ENCODE results near the gene FADS6.
"Not testable (repeated sequence)": the region's sequence is repeated elsewhere in the genome, so short reads cannot be mapped to it uniquely, and the experiment has no call there.

The FADS6 gene

GRCh38 chr17:74919440-74920305 is 26.2 kb upstream of the FADS6 start:
- H3K36me3 ChIP-seq: no peaks in the 10 kb centered on the region
- no peak overlapping the region for H3K27ac ChIP-seq
- H3K4me1 ChIP-seq (ENCODE audit: control insufficient read depth in 1 of 2, insufficient read depth in 1 of 2, low read depth in 1 of 2, low read length in 1 of 2): peaks cover 10 to 20% of the 10 kb centered on the region in 2 experiments
- H3K4me3 ChIP-seq (ENCODE audit: low read depth in 1 of 2, low read length in 1 of 2): no peak overlapping the region
- no peaks in the 10 kb centered on the region for H3K9me3 ChIP-seq
- H3K27me3 ChIP-seq: peaks cover 85% of the 10 kb centered on the region
- no peak for TF ChIP-seq CTCF (IDR thresholded peaks at IDR 0.05)

GRCh38 chr17:74918906-74919305 is 25.5 kb upstream of the FADS6 start:
- H3K36me3 ChIP-seq: no peaks in the 10 kb centered on the region
- H3K27ac ChIP-seq: no peak overlapping the region
- no peak overlapping the region for H3K4me3 ChIP-seq (ENCODE audit: low read depth in 1 of 2, low read length in 1 of 2)
- no peaks in the 10 kb centered on the region for H3K9me3 ChIP-seq
- H3K4me1 ChIP-seq (ENCODE audit: control insufficient read depth in 1 of 2, insufficient read depth in 1 of 2, low read depth in 1 of 2, low read length in 1 of 2): peaks cover 3 to 12% of the 10 kb centered on the region in 2 experiments
- TF ChIP-seq CTCF (IDR thresholded peaks at IDR 0.05): no peak
- peaks cover 77% of the 10 kb centered on the region for H3K27me3 ChIP-seq

GRCh38 chr17:74917430-74917829 is 24.0 kb upstream of the FADS6 start:
- TF ChIP-seq CTCF (IDR thresholded peaks at IDR 0.05): no peak
- no peaks in the 10 kb centered on the region for H3K9me3 ChIP-seq
- H3K4me3 ChIP-seq (ENCODE audit: low read depth in 1 of 2, low read length in 1 of 2): no peak overlapping the region
- no peaks in the 10 kb centered on the region for H3K4me1 ChIP-seq (ENCODE audit: control insufficient read depth in 1 of 2, insufficient read depth in 1 of 2, low read depth in 1 of 2, low read length in 1 of 2)
- no peaks in the 10 kb centered on the region for H3K36me3 ChIP-seq
- no peak overlapping the region for H3K27ac ChIP-seq
- H3K27me3 ChIP-seq: peaks cover 63% of the 10 kb centered on the region

- Histone ChIP-seq H3K36me3 (no peaks in the 10 kb centered on the region), H3K4me1 (ENCODE audit: control insufficient read depth in 1 of 2, insufficient read depth in 1 of 2, low read depth in 1 of 2, low read length in 1 of 2) (no peaks in the 10 kb centered on the region), H3K27me3 (peaks cover 57% of the 10 kb centered on the region), H3K27ac (no peak overlapping the region), H3K9me3 (no peaks in the 10 kb centered on the region), H3K4me3 (ENCODE audit: low read depth in 1 of 2, low read length in 1 of 2) (no peak overlapping the region)
- no peak for TF ChIP-seq CTCF (IDR thresholded peaks at IDR 0.05)
These were observed 23.4 kb upstream of the FADS6 start for GRCh38 chr17:74916851-74917199.

- no peaks in the 10 kb centered on the region for H3K9me3 ChIP-seq
- H3K27ac ChIP-seq: no peak overlapping the region
- H3K4me3 ChIP-seq (ENCODE audit: low read depth in 1 of 2, low read length in 1 of 2): no peak overlapping the region
- peaks cover 51% of the 10 kb centered on the region for H3K27me3 ChIP-seq
- no peaks in the 10 kb centered on the region for H3K36me3 ChIP-seq
- H3K4me1 ChIP-seq (ENCODE audit: control insufficient read depth in 1 of 2, insufficient read depth in 1 of 2, low read depth in 1 of 2, low read length in 1 of 2): no peaks in the 10 kb centered on the region
- TF ChIP-seq CTCF (IDR thresholded peaks at IDR 0.05): no peak
These were observed 22.9 kb upstream of the FADS6 start for GRCh38 chr17:74916136-74916850.

- H3K36me3 ChIP-seq; H3K4me3 ChIP-seq (ENCODE audit: low read depth in 1 of 2, low read length in 1 of 2); H3K9me3 ChIP-seq; H3K27ac ChIP-seq; H3K4me1 ChIP-seq (ENCODE audit: control insufficient read depth in 1 of 2, insufficient read depth in 1 of 2, low read depth in 1 of 2, low read length in 1 of 2): not testable (repeated sequence)
- peaks cover 14% of the 10 kb centered on the region for H3K27me3 ChIP-seq
These were observed 18.0 kb upstream of the FADS6 start for GRCh38 chr17:74911423-74911822.

- H3K4me3 ChIP-seq (ENCODE audit: low read depth in 1 of 2, low read length in 1 of 2); H3K9me3 ChIP-seq; H3K4me1 ChIP-seq (ENCODE audit: control insufficient read depth in 1 of 2, insufficient read depth in 1 of 2, low read depth in 1 of 2, low read length in 1 of 2); H3K27ac ChIP-seq; H3K36me3 ChIP-seq: not testable (repeated sequence)
- H3K27me3 ChIP-seq: peaks cover 26% of the 10 kb centered on the region
These were observed 15.7 kb upstream of the FADS6 start for GRCh38 chr17:74909097-74909496.

All from neutrophil (primary cell).